HuH-7.5 (cell line): Measurements from ENCODE around the gene KRT17.

Experiments
- DNase-seq: peaks from one replicate; pipeline ENCODE4 v3.0.0; 2011; ENCODE audit warnings: low spot score

The KRT17 gene

DNA sequence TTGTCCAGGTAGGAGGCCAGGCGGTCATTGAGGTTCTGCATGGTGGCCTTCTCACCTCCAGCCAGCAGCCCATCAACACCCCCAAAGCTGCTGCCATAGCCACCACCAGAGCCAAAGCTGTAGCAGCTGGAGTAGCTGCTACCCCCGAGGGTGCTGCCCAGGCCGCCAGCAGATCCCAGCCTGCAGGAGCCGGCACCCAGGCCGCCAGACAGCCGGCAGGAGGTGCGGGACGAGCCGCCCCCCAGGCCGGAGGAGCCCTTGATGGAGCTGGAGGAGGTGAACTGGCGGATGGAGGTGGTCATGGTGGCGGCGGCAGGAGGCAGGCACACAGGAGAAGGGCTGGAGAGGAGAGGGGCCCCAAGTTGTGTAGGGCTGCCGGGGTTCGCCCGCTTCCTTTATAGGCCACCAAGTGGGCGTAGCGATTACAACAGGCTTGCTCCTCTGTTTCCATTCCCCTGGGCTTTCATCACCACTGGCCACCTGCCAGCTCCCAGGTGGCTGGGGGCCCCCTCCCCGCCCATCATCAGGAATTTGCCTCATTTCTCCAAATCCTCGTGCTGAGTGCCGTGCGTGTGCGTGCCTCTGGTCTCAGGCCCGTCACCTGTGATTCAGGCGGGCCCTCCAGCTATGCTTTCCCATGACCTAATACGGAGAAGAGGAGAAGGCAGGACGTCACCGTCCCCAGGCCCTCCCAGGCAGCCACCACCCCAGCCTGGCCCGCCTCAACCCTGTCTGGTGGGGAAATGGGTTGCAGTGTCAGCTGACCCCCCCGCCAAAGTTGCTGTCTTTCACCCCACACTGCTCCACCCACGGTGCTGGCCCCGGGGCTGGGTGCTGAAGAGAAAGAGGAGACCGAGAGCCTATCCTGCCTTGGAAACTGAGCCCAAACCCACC lies at the start of gene KRT17:
KRT17 (minus strand) TSS at position 368 of the 894 bp plus-strand sequence; CDS start at position 302, 66 bp downstream.
- DNase-seq, result no peak

DNA sequence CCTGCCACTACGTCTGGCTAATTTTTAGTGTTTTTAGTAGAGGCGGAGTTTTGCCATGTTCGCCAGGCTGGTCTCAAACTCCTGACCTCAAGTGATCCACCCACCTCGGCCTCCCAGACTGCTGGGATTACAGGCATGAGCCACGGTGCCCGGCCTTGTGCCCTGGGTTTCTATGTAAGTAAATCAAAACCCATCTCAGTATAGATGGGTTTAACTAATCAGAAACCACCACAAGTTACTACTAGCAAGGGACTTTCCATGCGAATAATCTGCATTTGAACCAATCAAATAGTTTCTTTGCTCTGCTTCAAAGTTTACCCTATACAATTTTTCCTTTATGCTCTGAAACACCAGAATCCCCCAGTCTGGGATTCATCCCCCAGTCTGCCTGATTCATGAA lies 47.8 kb upstream of the KRT17 start:
- no peak for DNase-seq

DNA sequence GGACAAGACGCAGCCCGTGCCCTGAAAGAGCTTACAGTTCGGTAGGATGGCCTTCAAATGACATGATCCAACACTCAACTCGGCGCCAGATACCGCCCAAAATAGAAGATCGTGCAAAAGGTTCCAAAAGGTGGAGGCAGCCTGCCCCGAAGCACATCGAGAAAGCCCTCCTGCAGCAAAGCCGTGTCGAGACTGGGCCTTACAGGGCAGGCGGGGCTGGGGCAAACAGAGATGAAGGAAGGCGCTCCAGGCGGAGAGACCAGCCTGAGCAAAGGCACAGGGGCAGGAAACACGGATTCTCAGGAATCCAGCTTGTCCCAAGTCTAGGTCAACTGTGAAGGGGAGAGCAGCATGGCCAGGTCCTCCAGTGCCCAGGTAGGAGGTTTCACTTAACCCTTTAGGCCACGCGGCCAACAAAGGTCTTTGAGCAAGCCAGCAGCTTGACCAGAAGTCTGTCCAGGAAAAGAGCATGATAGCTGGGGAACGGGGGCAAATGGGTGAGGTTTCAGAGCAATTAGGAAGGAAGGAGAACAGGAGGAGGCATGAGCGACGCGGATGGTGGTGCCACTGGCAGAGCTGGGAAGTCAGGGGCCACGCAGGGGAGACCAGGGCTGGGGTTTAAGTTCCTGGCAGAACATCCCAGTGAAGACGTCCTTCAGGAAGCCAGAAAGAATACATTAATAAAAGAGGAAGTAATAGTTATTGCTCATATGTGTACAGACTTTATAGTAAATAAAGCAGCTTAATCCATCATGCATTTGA lies 43.1 kb upstream of the KRT17 start:
- DNase-seq, result no peak

DNA sequence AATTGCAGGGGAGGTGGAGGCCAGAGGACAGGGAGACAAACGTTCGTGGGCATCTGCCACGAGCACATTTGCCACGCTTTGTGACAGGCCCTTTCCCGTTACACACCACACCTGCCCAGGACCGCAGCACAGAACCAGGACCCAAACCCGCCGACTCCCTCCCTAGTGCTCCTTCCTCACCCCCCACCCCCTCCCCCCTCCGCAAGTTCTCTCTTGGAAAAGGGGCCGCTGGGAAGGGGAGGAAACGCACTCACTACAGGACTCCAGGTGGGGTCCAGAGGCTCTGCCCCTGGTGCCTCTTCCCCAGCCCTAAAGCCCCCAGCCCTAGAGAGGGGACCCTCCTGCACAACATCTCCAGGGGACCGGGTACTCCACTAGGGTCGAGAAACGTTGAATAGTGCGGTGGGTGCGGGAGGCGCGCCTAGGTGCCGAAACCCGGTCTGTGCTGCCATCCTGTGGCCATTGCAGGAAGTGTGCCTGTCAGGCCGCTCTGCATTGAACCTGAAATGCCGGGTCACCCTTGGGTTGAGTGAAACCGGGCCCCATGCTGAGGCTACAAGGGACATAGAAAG lies 42.4 kb upstream of the KRT17 start:
- DNase-seq, result peak; percentile 81

DNA sequence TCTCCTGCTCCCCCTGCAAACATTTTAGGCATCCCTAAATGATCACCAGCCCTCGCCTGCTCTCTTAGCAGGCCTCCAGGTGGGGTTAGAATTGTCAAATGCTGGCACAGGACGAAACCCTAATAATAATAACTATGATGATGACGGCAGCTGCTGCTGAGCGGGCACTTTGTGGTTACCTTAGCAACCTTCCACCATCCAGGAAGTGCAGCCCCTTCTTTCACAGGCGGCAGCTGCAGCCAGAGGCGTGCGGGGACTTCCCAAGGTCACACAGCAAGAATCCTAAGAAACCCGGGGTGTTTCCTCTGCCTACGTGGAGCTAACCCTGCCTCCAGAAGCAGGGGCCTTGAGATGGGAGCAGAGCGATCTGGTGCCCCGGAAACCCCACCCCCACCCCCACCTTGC lies 41.9 kb upstream of the KRT17 start:
- no peak for DNase-seq

DNA sequence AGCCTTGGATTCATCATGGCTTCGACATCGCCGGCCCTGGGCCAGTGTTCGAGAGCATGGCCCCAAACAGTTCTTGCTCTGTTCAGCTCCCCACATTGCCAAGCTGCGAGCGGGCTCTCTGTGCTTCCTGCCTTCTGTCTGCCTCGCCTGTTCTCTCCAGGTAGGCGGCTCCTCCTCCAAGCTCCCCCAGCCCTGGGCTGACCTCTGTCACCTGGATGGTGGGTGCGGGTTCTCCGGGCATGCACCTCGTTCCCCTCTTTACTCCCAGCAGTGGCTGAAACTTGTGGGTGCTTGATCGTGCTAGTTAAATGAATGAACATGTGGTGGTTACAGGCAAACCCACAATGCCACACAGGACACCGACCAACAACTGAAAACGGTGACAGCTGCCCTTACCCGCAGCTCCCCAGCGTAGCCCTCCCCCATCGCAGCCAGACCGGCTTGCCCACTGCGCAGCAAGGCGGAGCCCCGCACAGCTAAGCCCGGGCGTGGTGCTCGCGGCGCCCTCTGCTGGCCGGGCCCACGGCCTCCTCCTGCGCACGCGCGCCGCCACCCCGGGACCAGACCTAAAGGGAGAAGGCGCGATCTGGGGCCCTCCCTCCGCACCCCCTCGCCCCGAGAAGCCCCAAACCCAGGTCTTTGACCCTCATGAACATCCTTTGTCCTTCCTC lies 41.3 kb upstream of the KRT17 start:
- peak; percentile 92 for DNase-seq

DNA sequence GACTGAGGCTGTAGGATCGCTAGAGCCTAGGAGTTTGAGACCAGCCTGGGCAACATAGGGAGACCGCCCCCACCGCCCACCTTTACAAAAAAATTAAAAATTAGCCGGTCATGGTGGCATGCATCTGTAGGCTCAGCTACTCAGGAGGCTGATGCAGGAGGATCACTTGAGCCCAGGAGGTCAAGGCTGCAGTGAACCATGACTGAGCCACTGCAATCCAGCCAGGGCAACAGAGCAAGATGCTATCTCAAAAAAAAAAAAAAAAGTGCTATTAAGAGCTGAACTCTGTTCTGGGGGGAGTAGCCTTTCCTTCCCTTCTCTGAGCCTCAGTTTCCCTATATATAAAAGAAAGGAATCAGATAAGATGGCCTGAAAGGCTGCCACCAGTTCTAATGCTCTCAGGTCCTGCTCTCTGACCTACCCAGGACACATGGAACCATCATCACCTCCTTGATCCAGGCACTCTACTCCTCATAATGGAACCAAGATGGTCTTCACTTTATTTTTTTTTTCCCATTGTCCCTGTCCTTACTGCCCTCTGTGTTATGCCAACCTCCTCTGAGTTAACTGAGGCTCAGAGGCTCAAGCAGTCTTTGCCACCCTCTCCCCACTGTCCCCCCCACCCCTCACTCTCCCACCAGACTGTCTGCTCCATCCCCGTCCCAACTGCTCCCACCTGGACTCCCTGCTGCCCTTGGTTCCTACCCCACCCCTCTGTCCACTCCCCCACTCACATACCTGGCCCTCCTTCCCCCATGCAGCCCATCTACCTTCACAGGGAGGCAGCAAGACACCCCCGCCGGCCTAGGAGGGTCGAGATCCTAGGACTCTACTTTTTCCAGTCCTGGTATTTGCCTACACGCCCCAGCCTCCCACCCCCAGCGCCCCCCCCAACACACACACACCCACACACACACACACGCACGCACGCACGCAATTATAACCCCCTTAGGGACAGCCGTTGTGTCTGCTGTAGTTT lies 40.5 kb upstream of the KRT17 start:
- DNase-seq, result no peak

DNA sequence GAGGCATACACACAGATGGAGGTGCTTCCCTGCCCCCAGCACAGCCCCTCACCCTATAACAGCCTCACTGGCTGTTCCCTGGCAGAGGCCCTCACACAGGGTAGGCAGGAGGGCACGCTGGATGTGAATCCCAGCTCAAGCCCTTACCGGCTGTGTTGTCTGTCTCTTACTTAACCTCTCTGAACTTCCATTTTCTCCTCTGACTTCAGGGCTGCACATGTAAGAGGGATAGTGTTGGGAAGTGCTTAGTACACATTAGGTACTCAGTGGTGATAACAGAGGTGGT lies 39.7 kb upstream of the KRT17 start:
- DNase-seq, result no peak

DNA sequence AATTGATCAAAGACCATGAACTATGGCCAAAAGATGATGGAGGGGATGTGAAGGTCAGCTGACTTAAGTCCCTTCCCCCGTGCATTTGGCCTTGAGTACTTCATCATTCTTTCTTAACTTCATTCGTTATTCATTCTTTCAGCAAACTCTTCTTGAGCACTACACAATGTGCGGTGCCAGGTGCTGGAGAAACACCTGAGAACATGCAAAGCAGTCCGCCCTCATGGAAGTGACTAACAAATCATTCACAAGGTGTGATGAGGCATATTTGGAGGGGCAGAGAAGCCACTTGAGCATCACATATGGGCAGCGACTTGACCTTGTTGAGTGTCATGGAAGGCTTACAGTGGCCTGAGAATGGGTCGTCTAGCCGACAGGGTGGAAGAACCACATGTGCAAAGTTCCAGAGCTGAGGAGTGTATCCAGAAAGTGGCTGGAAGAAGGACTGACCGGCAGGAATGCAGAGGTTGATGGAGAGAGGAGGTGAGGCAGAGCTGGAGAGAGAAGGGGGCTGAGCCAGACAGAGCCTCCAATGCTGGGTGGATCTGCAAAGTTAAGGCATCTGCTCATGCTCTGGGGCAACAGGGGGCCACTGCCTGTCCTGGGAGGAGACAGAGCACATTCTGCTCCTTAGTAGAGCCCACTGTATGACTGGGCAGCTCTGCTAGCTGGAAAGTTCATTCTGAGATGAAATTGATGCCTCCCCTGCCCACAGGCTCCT lies 39.2 kb upstream of the KRT17 start:
- DNase-seq, result no peak

DNA sequence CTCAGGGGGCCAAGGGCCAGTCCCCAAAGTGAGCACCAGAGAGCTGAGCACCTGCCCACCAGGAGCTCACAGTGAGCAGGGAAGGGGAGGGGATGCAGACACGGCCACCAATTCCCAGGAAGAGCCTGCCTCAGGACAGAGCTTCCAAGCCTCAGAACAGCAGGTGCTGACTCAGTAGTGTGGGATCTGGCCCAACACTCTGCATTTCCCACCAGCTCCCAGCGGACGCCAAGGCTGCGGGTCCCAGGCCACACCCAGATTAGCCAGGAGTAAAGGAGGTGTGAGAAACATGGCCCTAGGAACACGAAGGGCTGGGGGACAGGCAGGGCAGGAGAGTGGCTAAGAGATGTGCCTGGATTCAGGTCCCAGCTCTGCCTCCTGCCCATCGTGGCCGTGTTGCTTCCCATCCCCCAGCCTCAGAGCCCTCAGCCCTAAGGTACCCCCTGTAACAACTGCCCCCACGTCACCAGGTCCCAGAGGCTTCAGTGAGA lies 35.9 kb upstream of the KRT17 start:
- DNase-seq, result no peak

DNA sequence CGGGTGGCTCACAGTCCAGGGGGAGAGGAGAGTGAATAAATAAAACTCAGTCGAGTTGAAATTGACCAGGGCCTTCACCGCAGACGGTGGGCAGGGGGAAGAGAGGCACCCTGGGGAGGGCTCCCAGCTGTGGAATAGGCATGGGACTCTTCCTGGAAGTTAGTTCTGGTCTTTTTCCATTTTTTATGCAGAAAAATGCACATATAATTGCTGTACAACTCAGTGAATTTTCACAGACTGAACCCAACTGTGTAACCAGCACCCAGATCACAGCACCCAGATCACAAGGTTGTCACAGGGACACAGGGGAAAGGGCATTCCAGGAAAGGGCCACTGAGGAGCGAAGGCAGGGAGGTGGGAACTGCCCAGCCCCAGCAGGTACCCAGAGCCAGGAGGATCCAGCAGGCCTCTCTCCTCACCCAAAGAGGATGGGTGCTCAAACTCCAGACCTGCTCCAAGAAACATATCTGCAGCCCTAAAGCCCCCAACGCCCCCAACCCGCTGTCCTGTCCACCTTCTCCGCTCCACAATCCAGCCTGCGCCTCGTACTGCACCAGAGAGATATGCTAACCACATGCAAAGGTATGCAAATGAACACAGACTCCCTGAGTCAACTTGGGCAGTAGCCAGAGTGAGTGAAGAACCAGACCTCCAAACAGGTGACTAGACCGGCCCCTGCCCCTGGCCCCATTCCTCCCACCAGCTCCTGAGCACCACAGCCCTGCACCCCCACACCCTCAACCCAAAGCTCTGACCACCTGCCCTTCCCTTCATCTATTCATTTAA lies 35.2 kb upstream of the KRT17 start:
- DNase-seq, result no peak

DNA sequence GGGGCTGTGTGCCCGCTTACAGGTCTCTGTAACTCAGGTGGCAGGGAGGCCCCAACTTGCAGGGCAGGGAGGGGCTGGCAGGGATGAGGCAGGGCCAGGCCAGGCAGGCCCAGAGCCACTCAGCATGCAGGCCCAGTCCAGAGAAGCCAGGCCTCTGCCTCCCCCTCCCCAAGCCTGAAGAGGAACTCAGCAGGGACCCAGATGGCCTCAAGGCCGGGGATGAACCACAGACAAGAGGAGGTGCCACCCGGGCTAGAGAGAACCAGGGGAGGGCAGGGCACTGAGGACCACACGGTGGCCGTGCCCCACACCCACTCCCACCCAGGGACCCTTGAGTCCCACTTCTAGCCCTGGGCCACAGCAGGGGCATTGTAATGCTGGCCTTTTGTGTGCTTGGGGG lies 34.5 kb upstream of the KRT17 start:
- DNase-seq, result no peak

DNA sequence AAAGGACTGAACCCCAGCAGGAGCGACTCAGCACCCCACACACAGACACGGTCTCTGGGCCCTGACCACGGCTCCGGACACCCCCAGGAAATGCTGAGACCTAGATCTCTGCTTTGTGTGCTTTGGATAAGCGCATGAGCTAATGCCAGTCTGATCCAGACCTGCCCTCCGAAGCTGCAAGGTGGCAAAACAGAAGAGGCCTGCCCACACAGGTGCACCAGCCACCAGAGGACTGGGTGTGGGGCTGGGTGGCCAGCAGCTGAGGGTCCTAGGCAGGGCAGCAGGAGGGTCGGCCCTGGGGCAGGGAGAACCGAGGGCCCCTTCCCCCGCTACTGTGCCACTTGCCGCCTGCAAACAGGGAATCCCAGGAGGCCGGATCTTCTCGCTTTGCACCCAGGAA lies 33.6 kb upstream of the KRT17 start:
- no peak for DNase-seq

DNA sequence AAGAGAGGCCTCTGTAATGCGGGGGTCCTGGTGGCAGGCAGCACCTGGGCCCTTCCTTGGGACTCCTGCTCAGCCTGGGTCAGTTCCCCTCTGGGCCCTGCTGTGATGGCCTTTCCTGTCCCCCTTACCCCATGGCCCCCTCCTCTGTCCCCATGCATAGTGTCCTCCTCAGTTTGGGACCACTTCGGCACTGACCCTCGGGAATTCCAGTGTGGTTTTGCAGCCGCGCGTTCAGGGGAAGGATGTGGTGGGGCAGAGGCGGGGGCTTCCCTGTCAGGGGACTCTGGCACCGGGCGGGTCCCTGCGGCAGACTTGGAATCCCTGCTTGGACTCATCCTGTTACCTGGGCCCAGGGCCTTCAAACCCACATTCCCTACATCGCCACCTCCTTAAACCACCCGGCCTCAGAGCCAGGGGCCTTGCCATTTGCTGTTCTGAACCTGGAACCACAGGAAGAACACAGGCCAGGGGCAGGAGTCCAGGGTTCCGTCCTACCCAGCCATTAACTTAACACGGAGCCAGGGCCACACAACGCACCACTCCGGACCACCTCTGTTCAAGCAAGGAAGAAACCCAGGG lies 32.9 kb upstream of the KRT17 start:
- DNase-seq, result no peak

DNA sequence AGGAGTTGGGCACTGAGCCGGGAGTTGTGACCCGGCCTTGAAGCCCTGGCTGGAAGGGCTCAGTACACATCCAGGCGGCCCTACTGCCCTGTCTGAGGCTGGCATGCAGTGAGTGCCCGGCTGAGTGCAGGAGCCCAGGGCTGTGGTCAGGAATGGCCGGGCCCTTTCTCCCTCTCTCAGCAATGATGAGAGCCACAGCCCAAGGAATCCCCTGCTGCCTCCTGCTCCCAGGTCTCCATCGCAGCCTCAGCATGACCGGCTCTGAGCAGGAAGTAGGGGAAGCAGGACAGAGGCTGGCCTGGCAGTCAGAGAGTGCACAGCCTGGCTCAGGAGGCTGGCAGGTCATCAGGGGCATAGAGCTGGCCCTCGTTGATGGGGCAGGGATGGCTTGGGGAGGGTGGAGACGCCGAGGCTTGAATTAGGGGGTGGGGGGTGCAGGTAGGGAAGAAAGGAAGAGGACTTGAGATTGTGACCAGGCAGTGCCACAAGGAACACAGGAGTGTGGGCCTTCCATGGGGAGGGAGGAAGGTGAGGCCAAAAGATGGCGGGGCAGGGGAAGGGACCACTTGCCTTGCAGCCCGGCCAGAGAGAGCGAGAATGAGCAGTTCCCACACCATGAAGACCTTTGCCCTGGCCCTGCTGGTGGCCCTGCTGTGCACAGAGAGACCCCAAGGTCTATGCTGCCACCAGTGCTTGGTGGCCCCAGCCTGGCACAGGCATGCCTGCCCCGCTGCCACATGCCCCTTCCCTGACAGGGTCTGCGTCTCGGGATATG lies 32.1 kb upstream of the KRT17 start:
- no peak for DNase-seq

DNA sequence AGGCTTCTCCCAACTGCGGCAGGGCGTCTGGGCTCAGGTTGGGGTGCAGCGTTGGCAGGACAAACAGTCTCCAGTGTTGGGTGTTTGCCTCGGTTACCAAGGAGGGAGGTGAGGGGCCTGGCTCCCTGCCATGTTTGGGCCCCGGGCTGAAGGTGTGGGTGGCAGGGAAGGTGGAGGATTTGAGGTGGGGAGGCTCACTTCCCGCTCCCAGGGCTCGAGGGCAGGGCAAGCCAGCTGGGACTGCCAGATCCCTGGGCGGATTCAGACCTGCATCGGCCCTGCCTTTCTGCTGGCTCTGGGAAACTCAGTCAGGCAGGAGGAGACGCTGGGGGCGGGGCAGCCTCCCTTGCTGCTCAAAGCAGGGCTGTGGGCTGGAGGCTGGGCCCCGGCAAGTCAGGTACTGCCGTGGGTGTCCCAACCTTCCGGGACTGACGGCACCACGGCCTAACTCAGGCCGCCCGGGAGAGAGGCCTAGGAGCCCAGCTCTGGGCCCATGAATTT lies 31.3 kb upstream of the KRT17 start:
- no peak for DNase-seq

DNA sequence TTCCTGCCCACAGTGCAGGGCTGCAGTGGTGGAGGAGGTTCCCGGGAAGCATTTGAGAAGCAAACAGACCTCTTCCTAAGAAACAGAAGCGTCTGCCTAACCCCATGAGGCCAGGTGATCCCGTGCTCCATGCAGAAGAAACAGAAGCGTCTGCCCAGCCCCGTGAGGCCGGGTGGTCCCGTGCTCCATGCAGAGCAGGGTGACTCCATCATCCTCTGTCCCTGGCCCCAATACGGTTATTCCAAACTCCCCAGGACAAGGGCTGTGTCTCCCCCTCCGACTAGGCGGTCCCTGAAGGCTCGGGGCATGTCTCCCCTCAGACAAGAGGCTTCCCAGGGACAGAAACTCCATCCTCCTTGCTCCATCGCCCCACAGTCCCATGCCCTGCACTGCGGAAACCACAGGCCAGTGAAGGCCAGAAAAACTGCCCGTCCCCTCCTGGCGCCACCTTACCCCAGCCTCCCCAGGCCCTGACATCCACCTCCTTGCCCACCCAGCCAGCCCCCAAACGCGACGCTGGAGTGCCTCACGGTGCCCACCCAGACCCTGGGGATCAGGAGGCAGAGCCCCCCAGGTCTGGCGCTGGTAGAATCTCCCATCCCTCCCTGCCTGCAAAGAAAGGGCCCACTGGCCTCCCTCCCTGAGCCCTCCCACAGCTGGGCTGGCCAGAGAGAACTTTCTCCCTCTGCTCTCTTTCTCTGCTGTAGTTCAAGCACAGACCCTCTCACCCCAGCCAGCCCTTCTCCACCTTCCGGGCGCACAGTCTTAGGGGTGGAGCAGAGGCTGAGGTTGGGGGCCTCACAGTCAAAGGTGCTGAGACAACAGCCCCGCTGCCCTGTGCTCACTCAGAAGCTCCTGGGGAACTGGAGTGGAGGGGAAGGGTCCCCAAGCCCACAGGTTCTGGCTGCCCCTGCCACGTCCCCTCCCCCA lies 30.6 kb upstream of the KRT17 start:
- no peak for DNase-seq
